HepG2 (cell line): ENCODE data around the gene SECISBP2L. TPM values are rescaled to one million over a fixed set of nuclear protein-coding genes. Genes with fewer than 3 reads are reported as not detected.
A peak's percentile ranks its signal among the peaks of the same experiment; 100 is the strongest.

Experiments used
- ADNP ChIP-seq: sonication (generic); formaldehyde crosslinking; IDR thresholded peaks from 2 replicates; pipeline ENCODE4 v1.4.0; 2020; ENCODE audit warnings: missing genetic modification reagents
- BRD4 ChIP-seq: sonication (generic); formaldehyde crosslinking; IDR thresholded peaks from 2 replicates; pipeline ENCODE4 v1.4.0; 2020; ENCODE audit warnings: missing genetic modification reagents
- CHCHD3 ChIP-seq: sonication (generic); formaldehyde crosslinking; IDR thresholded peaks from 2 replicates; pipeline ENCODE4 v1.8.0; 2022; ENCODE audit warnings: mild to moderate bottlenecking, missing genetic modification reagents, moderate library complexity
- GATAD1 ChIP-seq: IDR thresholded peaks from 2 replicates; pipeline ENCODE4 v1.6.1; 2016; ENCODE audit warnings: missing genetic modification reagents, missing compliant biosample characterization
- GPN1 ChIP-seq: sonication (generic); formaldehyde crosslinking; IDR thresholded peaks from 2 replicates; pipeline ENCODE4 v1.5.1; 2020; ENCODE audit warnings: missing genetic modification reagents, borderline replicate concordance
- HOXD1 ChIP-seq: sonication (generic); formaldehyde crosslinking; IDR thresholded peaks from 2 replicates; pipeline ENCODE4 v1.5.0; 2020; ENCODE audit warnings: missing genetic modification reagents
- NCOA1 ChIP-seq: sonication (generic); formaldehyde crosslinking; IDR thresholded peaks from 2 replicates; pipeline ENCODE4 v1.9.0; 2021; ENCODE audit warnings: missing genetic modification reagents
- TBX2 ChIP-seq: sonication (generic); formaldehyde crosslinking; IDR thresholded peaks from 2 replicates; pipeline ENCODE4 v1.5.0; 2020; ENCODE audit warnings: missing genetic modification reagents, mild to moderate bottlenecking, borderline replicate concordance
- ZBED4 ChIP-seq: sonication (generic); formaldehyde crosslinking; IDR thresholded peaks from 2 replicates; pipeline ENCODE4 v1.4.0; 2020; ENCODE audit warnings: missing genetic modification reagents, borderline replicate concordance
- ZFP36L1 ChIP-seq: sonication (generic); formaldehyde crosslinking; IDR thresholded peaks from 2 replicates; pipeline ENCODE4 v1.8.0; 2022; ENCODE audit warnings: mild to moderate bottlenecking, missing genetic modification reagents, moderate library complexity
- ZMYM2 ChIP-seq: sonication (generic); formaldehyde crosslinking; IDR thresholded peaks from 2 replicates; pipeline ENCODE4 v1.8.0; 2022; ENCODE audit warnings: mild to moderate bottlenecking, missing genetic modification reagents
- ZNF580 ChIP-seq: IDR thresholded peaks from 2 replicates; pipeline ENCODE4 v1.6.1; 2016; ENCODE audit warnings: low read depth, borderline replicate concordance
- ZNF597 ChIP-seq: sonication (generic); formaldehyde crosslinking; IDR thresholded peaks from 2 replicates; pipeline ENCODE4 v1.5.0; 2020; ENCODE audit warnings: missing genetic modification reagents
- ZNF609 ChIP-seq: sonication (generic); formaldehyde crosslinking; IDR thresholded peaks from 2 replicates; pipeline ENCODE4 v1.4.0; 2020; ENCODE audit warnings: mild to moderate bottlenecking, missing genetic modification reagents, borderline replicate concordance
- ZNF660 ChIP-seq: sonication (generic); formaldehyde crosslinking; IDR thresholded peaks from 2 replicates; pipeline ENCODE4 v1.5.1; 2020; ENCODE audit warnings: mild to moderate bottlenecking, low read depth, missing genetic modification reagents, borderline replicate concordance
- ZNF839 ChIP-seq: sonication (generic); formaldehyde crosslinking; IDR thresholded peaks from 2 replicates; pipeline ENCODE4 v1.4.0; 2020; ENCODE audit warnings: missing genetic modification reagents, mild to moderate bottlenecking, borderline replicate concordance
- polyA plus RNA-seq, 8 experiments: library from polyadenylated mRNA; depleted of rRNA in 3 of 8; stranded (reverse) in 7 of 8; unstranded in 1 of 8; fragments of >200 nt; fragmentation: Illumina TruSeq in 4 of 8; extraction: Trizol in 4 of 8; gene quantifications; 2 replicates each; pipeline versions ENCODE4 v1.2.1 to v1.2.3, GENCODE V29; 2011 to 2016; ENCODE audit warnings: low read depth in 4 of 8, missing spikeins in 1 of 8, mixed read lengths in 1 of 8; ENCODE audit not compliant: insufficient read depth in 1 of 8
- total RNA-seq, 5 experiments: library from RNA; depleted of rRNA; stranded (reverse); fragments of >200 nt; fragmentation: Illumina TruSeq; extraction: Trizol; gene quantifications; 2 replicates each; pipeline ENCODE4 v1.2.3, GENCODE V29; 2016; ENCODE audit warnings: low read depth in 1 of 5

The SECISBP2L gene
- total and polyA plus RNA-seq, 2 of the 13 experiments (the other 11 are each of a cell fraction or from before 2014, with no cell fraction given) = 13.9 to 15.6 TPM

GRCh38 chr15:49046220-49047102, at the start of gene SECISBP2L (continued):
- TF ChIP-seq ADNP (no peak), GATAD1 (CRISPR knock-in tag) (peak; percentile 91), ZFP36L1 (CRISPR knock-in tag) (peak; percentile 84), BRD4 (CRISPR knock-in tag) (peak; percentile 71; the same call in 1 of the 2 replicates), ZNF660 (CRISPR knock-in tag) (no peak), GPN1 (no peak), ZNF580 (CRISPR knock-in tag) (peak; percentile 98), HOXD1 (CRISPR knock-in tag) (no peak), ZBED4 (CRISPR knock-in tag) (peak; percentile 95), ZNF597 (CRISPR knock-in tag) (no peak), ZNF609 (CRISPR knock-in tag) (peak; percentile 54), TBX2 (peak; percentile 78), CHCHD3 (CRISPR knock-in tag) (no peak; the same call in 1 of the 2 replicates), NCOA1 (CRISPR knock-in tag) (no peak), ZMYM2 (CRISPR knock-in tag) (peak; percentile 86), ZNF839 (CRISPR knock-in tag) (no peak; the same call in 1 of the 2 replicates)
